Measurements from ENCODE around the gene KIF2B. TPM values are rescaled to one million over a fixed set of nuclear protein-coding genes. Genes with fewer than 3 reads are reported as not detected.

Gene KIF2B
- total and polyA plus RNA-seq, 2 of the 4 experiments (the other 2 are of a cell fraction): not detected

- Histone ChIP-seq H3K27me3 (ENCODE audit: control insufficient read depth, insufficient read depth, low read length) (no peaks in the 10 kb centered on the region), H4K5ac (ENCODE audit: low read depth, low read length) (no peak overlapping the region), H2BK20ac (ENCODE audit: low read depth, low read length) (no peak overlapping the region), H3K27ac (ENCODE audit: insufficient read depth, low read length) (no peak overlapping the region), H2BK120ac (ENCODE audit: low read depth, low read length) (no peak overlapping the region), H3K36me3 (ENCODE audit: control insufficient read depth, insufficient read depth, low read length) (no peaks in the 10 kb centered on the region), H3K4me1 (ENCODE audit: control insufficient read depth, insufficient read depth, low read length) (no peaks in the 10 kb centered on the region), H3K4me2 (ENCODE audit: low read depth, low read length) (no peak overlapping the region), H3K9ac (ENCODE audit: low read depth, low read length) (no peak overlapping the region), H3K4me3 (ENCODE audit: insufficient read depth, low read depth, low read length) (no peak overlapping the region), H2BK15ac (ENCODE audit: low read depth, low read length) (no peak overlapping the region), H3K79me1 (ENCODE audit: low read depth in 1 of 2, low read length in 2 of 2) (no peaks in the 10 kb centered on the region), H3K18ac (ENCODE audit: low read depth, low read length) (no peak overlapping the region), H4K20me1 (ENCODE audit: insufficient read depth, low read length) (no peaks in the 10 kb centered on the region), H2AK5ac (ENCODE audit: low read depth, low read length) (no peak overlapping the region), H3K9me3 (ENCODE audit: control insufficient read depth, insufficient read depth, low read length) (peaks cover 17% of the 10 kb centered on the region), H3K4ac (ENCODE audit: low read depth, low read length) (no peak overlapping the region), H4K8ac (ENCODE audit: low read depth in 2 of 2, low read length in 2 of 2) (no peak overlapping the region), H3K14ac (replicated peaks; ENCODE audit: low read depth, low read length) (no peak overlapping the region), H2AFZ (replicated peaks; ENCODE audit: low read length, poor library complexity) (no peak overlapping the region), H2AK9ac (replicated peaks; ENCODE audit: low read depth, low read length, poor library complexity) (no peak overlapping the region), H4K91ac (ENCODE audit: insufficient read depth, low read depth, low read length) (no peak overlapping the region), H3K56ac (ENCODE audit: extremely low read depth, insufficient read depth, low read length) (no peak overlapping the region), H3K9me1 (ENCODE audit: insufficient read depth, low read length) (no peaks in the 10 kb centered on the region), H3K23ac (ENCODE audit: low read depth, low read length) (no peak overlapping the region), H2BK5ac (ENCODE audit: low read depth, low read length, poor library complexity, severe bottlenecking) (no peak overlapping the region)
- CTCF ChIA-PET: no interaction called here
- DNase-seq: no peak
- in situ Hi-C loops (cut with MboI; ENCODE audit: low sequenced_read_pairs) (no loop called here), dilution Hi-C loops (cut with HindIII; ENCODE audit: low sequenced_read_pairs, unreplicated experiment) (no loop called here), intact Hi-C loops (cut with micrococcal nuclease) (no loop called here)
- ATAC-seq (ENCODE audit: low read depth): no peak
- POLR2A ChIA-PET (ENCODE audit: unreplicated experiment): no interaction called here
- BruUV-seq (replicated peaks): no TSS peak
- no peak for TF ChIP-seq NFE2L2 (IDR thresholded peaks at IDR 0.05; ENCODE audit: low read depth, low read length)
- no peak for TF ChIP-seq ELK1 (IDR thresholded peaks at IDR 0.05; ENCODE audit: borderline replicate concordance, low read depth, low read length)
- no peak for TF ChIP-seq RCOR1 (IDR thresholded peaks at IDR 0.05; ENCODE audit: insufficient replicate concordance, low read length)
- no peak for TF ChIP-seq MAZ (IDR thresholded peaks at IDR 0.05; ENCODE audit: borderline replicate concordance, low read depth, low read length)
- no peak for TF ChIP-seq FOS (IDR thresholded peaks at IDR 0.05; ENCODE audit: low read depth, low read length)
- TF ChIP-seq MAFK (IDR thresholded peaks at IDR 0.05; ENCODE audit: low read depth, low read length): no peak
- no peak for TF ChIP-seq RFX5 (IDR thresholded peaks at IDR 0.05; ENCODE audit: low read depth, low read length)
- TF ChIP-seq USF2 (IDR thresholded peaks at IDR 0.05; ENCODE audit: low read depth, low read length): no peak
- TF ChIP-seq CEBPB (IDR thresholded peaks at IDR 0.05; ENCODE audit: low read depth, low read length): no peak
- no peak for TF ChIP-seq SMC3 (IDR thresholded peaks at IDR 0.05; ENCODE audit: low read depth, low read length)
- TF ChIP-seq CTCF (conservative IDR thresholded peaks at IDR 0.05; ENCODE audit: low read depth, low read length): no peak
- TF ChIP-seq POLR2A (IDR thresholded peaks at IDR 0.05; ENCODE audit: low read depth, low read length): no peak
- no peak for TF ChIP-seq RAD21 (IDR thresholded peaks at IDR 0.05; ENCODE audit: low read length)
These were observed 27.9 kb upstream of the KIF2B start for GRCh38 chr17:53794875-53795274.
